GM18517 (cell line): ENCODE measurements around the gene STK4.

Experiments used
- ATAC-seq: cut with Tn5 transposase; IDR thresholded peaks from one replicate; pipeline ENCODE4 v1.9.1; 2021; ENCODE audit warnings: mild to moderate bottlenecking, moderate library complexity; ENCODE audit not compliant: unreplicated experiment

Gene STK4

GRCh38 chr20:45104786-45105185 lies 138.5 kb downstream of the STK4 start:
- ATAC-seq = no peak

- no peak for ATAC-seq
These were observed 139.0 kb downstream of the STK4 start for GRCh38 chr20:45105317-45105716.

- ATAC-seq = no peak
These were observed 143.3 kb downstream of the STK4 start for GRCh38 chr20:45109634-45110033.

- ATAC-seq = no peak
These were observed 144.0 kb downstream of the STK4 start for GRCh38 chr20:45110301-45110700.

- no peak for ATAC-seq
These were observed 145.0 kb downstream of the STK4 start for GRCh38 chr20:45111285-45111684.

GRCh38 chr20:45111799-45112471 lies 145.6 kb downstream of the STK4 start:
- ATAC-seq = no peak

GRCh38 chr20:45112754-45113153 lies 146.4 kb downstream of the STK4 start:
- ATAC-seq = no peak

GRCh38 chr20:45113865-45114264 lies 147.6 kb downstream of the STK4 start:
- no peak for ATAC-seq

- ATAC-seq = no peak
These were observed 148.4 kb downstream of the STK4 start, which contains the start of gene WFDC5 for GRCh38 chr20:45114465-45115385. TSS of gene WFDC5 (minus strand) at chr20:45115174. CDS start at chr20:45115083, 91 bp downstream.

- no peak for ATAC-seq
These were observed 149.1 kb downstream of the STK4 start for GRCh38 chr20:45115386-45115774.

- no peak for ATAC-seq
These were observed 149.5 kb downstream of the STK4 start for GRCh38 chr20:45115829-45116228.

- ATAC-seq = no peak
These were observed 151.3 kb downstream of the STK4 start for GRCh38 chr20:45117581-45117980.

- no peak for ATAC-seq
These were observed 151.7 kb downstream of the STK4 start for GRCh38 chr20:45118028-45118427.

- no peak for ATAC-seq
These were observed 153.4 kb downstream of the STK4 start for GRCh38 chr20:45119556-45120266.

GRCh38 chr20:45121388-45121787 lies 155.1 kb downstream of the STK4 start:
- no peak for ATAC-seq

- ATAC-seq = no peak
These were observed 158.1 kb downstream of the STK4 start, which contains the start of gene WFDC12 for GRCh38 chr20:45124365-45124764. TSS of gene WFDC12 (minus strand) at chr20:45124465. CDS start at chr20:45124447, 18 bp downstream.

GRCh38 chr20:45128099-45128498 lies 161.8 kb downstream of the STK4 start:
- no peak for ATAC-seq
